Renal cortical epithelial cell (primary cell): Measurements from ENCODE around the gene CST11. TPM values are rescaled to one million over a fixed set of nuclear protein-coding genes. Genes with fewer than 3 reads are reported as not detected.
"Not testable (repeated sequence)": the region's sequence is repeated elsewhere in the genome, so short reads cannot be mapped to it uniquely, and the experiment has no call there.

Source experiments
- DNase-seq: peaks from one replicate; pipeline ENCODE4 v3.0.0-alpha.2; 2011; ENCODE audit warnings: low read depth
- total RNA-seq: library from RNA; depleted of rRNA; stranded (reverse); fragments of >200 nt; gene quantifications from 2 replicates; pipeline ENCODE4 v1.2.3, GENCODE V29; 2014

Gene CST11
- not detected in 2 replicates for total RNA-seq

- no peak for DNase-seq
These were observed at the start of gene CST11 for GRCh38 chr20:23452776-23453175. Gene CST11 (minus strand): TSS chr20:23452876. CDS start chr20:23452811, 65 bp downstream.

GRCh38 chr20:23501926-23502325, 49.2 kb upstream of the CST11 start:
- DNase-seq, result no peak

GRCh38 chr20:23497536-23497935, 44.9 kb upstream of the CST11 start:
- DNase-seq, result no peak

- DNase-seq, result peak; percentile 53
These were observed 40.6 kb upstream of the CST11 start for GRCh38 chr20:23493172-23493772.

GRCh38 chr20:23492292-23492691, 39.6 kb upstream of the CST11 start:
- DNase-seq, result no peak

- no peak for DNase-seq
These were observed 38.1 kb upstream of the CST11 start, which contains the start of gene CST8 for GRCh38 chr20:23490817-23491216. Gene CST8 (plus strand): TSS chr20:23491117. CDS start chr20:23491668, 551 bp downstream.

GRCh38 chr20:23488996-23489395, 36.3 kb upstream of the CST11 start:
- DNase-seq, result no peak

GRCh38 chr20:23488470-23488869, 35.8 kb upstream of the CST11 start:
- no peak for DNase-seq

GRCh38 chr20:23484081-23484480, 31.4 kb upstream of the CST11 start:
- no peak for DNase-seq

- no peak for DNase-seq
These were observed 29.5 kb upstream of the CST11 start for GRCh38 chr20:23482138-23482537.

- DNase-seq, result no peak
These were observed 26.4 kb upstream of the CST11 start for GRCh38 chr20:23479043-23479442.

GRCh38 chr20:23477223-23477622, 24.5 kb upstream of the CST11 start:
- no peak for DNase-seq

- no peak for DNase-seq
These were observed 23.5 kb upstream of the CST11 start for GRCh38 chr20:23476015-23476754.

GRCh38 chr20:23475395-23475794, 22.7 kb upstream of the CST11 start:
- DNase-seq, result no peak

GRCh38 chr20:23473293-23473692, 20.6 kb upstream of the CST11 start:
- not testable (repeated sequence) for DNase-seq

GRCh38 chr20:23472306-23472705, 19.6 kb upstream of the CST11 start:
- not testable (repeated sequence) for DNase-seq

- not testable (repeated sequence) for DNase-seq
These were observed 14.3 kb upstream of the CST11 start for GRCh38 chr20:23466961-23467360.

GRCh38 chr20:23461180-23461579, 8.5 kb upstream of the CST11 start:
- no peak for DNase-seq

- DNase-seq, result no peak
These were observed 6.9 kb upstream of the CST11 start for GRCh38 chr20:23459461-23460150.

- DNase-seq, result no peak
These were observed 4.2 kb upstream of the CST11 start for GRCh38 chr20:23456873-23457272.

- DNase-seq, result no peak
These were observed 3.7 kb upstream of the CST11 start for GRCh38 chr20:23456409-23456808.

- DNase-seq, result no peak
These were observed 3.0 kb upstream of the CST11 start for GRCh38 chr20:23455639-23456038.

- DNase-seq, result no peak
These were observed 2.1 kb upstream of the CST11 start for GRCh38 chr20:23454816-23455215.
